ENCODE results near the gene CD200R1L.

- no peak for TF ChIP-seq CTCF (IDR thresholded peaks at IDR 0.05)
- no peak for TF ChIP-seq POLR2A (IDR thresholded peaks at IDR 0.05)
Measured at GRCh38 chr3:112822064-112823055, 24.3 kb downstream of the CD200R1L start.
